ENCODE measurements around the gene UPP1. TPM values are rescaled to one million over a fixed set of nuclear protein-coding genes. Genes with fewer than 3 reads are reported as not detected.
A peak's percentile ranks its signal among the peaks of the same experiment; 100 is the strongest.
"Not testable (repeated sequence)": the region's sequence is repeated elsewhere in the genome, so short reads cannot be mapped to it uniquely, and the experiment has no call there.

UPP1 gene
- 10 to 100 TPM in 3 of 4 donors, 1 to 10 TPM in 1; 9.1 to 15.2 (median 12.3) TPM for polyA plus RNA-seq (ENCODE audit: insufficient read length in 4 of 4)

- peak in 2 of 4 donors; percentile 41 to 51 for DNase-seq (ENCODE audit: low read depth in 4 of 4, low spot score in 3 of 4)
Observed at GRCh38 chr7:48089046-48090003, at the start of gene UPP1. TSS of gene UPP1 (plus strand) at chr7:48089265. CDS start at chr7:48094784, 5,519 bp downstream.

- DNase-seq (ENCODE audit: low read depth in 4 of 4, low spot score in 3 of 4) = no peak
Observed at GRCh38 chr7:48040944-48041652, 48.0 kb upstream of the UPP1 start.

- DNase-seq (ENCODE audit: low read depth in 4 of 4, low spot score in 3 of 4) = no peak
Observed at GRCh38 chr7:48041653-48041970, 47.5 kb upstream of the UPP1 start.

- DNase-seq (ENCODE audit: low read depth in 4 of 4, low spot score in 3 of 4) = no peak
Observed at GRCh38 chr7:48042216-48042615, 46.8 kb upstream of the UPP1 start.

GRCh38 chr7:48042636-48043035 lies 46.4 kb upstream of the UPP1 start:
- DNase-seq (ENCODE audit: low read depth in 4 of 4, low spot score in 3 of 4) = no peak

- DNase-seq (ENCODE audit: low read depth in 4 of 4, low spot score in 3 of 4) = no peak
Observed at GRCh38 chr7:48045195-48045765, 43.8 kb upstream of the UPP1 start.

GRCh38 chr7:48046458-48046857 lies 42.6 kb upstream of the UPP1 start:
- no peak for DNase-seq (ENCODE audit: low read depth in 4 of 4, low spot score in 3 of 4)

GRCh38 chr7:48048113-48048512 lies 41.0 kb upstream of the UPP1 start:
- DNase-seq (ENCODE audit: low read depth in 4 of 4, low spot score in 3 of 4) = no peak

GRCh38 chr7:48049850-48050249 lies 39.2 kb upstream of the UPP1 start:
- DNase-seq (ENCODE audit: low read depth in 4 of 4, low spot score in 3 of 4) = no peak

- no peak for DNase-seq (ENCODE audit: low read depth in 4 of 4, low spot score in 3 of 4)
Observed at GRCh38 chr7:48052748-48053147, 36.3 kb upstream of the UPP1 start.

- DNase-seq (ENCODE audit: low read depth in 4 of 4, low spot score in 3 of 4) = no peak
Observed at GRCh38 chr7:48053736-48054135, 35.3 kb upstream of the UPP1 start.

- no peak for DNase-seq (ENCODE audit: low read depth in 4 of 4, low spot score in 3 of 4)
Observed at GRCh38 chr7:48058990-48059389, 30.1 kb upstream of the UPP1 start.

GRCh38 chr7:48059706-48060105 lies 29.4 kb upstream of the UPP1 start:
- DNase-seq (ENCODE audit: low read depth in 4 of 4, low spot score in 3 of 4) = no peak

- no peak for DNase-seq (ENCODE audit: low read depth in 4 of 4, low spot score in 3 of 4)
Observed at GRCh38 chr7:48063985-48064384, 25.1 kb upstream of the UPP1 start.

GRCh38 chr7:48067475-48067874 lies 21.6 kb upstream of the UPP1 start:
- no peak for DNase-seq (ENCODE audit: low read depth in 4 of 4, low spot score in 3 of 4)

- no peak for DNase-seq (ENCODE audit: low read depth in 4 of 4, low spot score in 3 of 4)
Observed at GRCh38 chr7:48074204-48074654, 14.8 kb upstream of the UPP1 start.

- DNase-seq (ENCODE audit: low read depth in 4 of 4, low spot score in 3 of 4) = no peak
Observed at GRCh38 chr7:48077423-48077822, 11.6 kb upstream of the UPP1 start.

- DNase-seq (ENCODE audit: low read depth in 4 of 4, low spot score in 3 of 4) = no peak
Observed at GRCh38 chr7:48078470-48078869, 10.6 kb upstream of the UPP1 start.

GRCh38 chr7:48082378-48082777 lies 6.7 kb upstream of the UPP1 start:
- DNase-seq (ENCODE audit: low read depth in 4 of 4, low spot score in 3 of 4) = not testable (repeated sequence)

- no peak for DNase-seq (ENCODE audit: low read depth in 4 of 4, low spot score in 3 of 4)
Observed at GRCh38 chr7:48083114-48083830, 5.8 kb upstream of the UPP1 start.
